HG02884 (cell line): ENCODE results near the gene APBB1.
A peak's percentile ranks its signal among the peaks of the same experiment; 100 is the strongest.
"Not testable (repeated sequence)": the region's sequence is repeated elsewhere in the genome, so short reads cannot be mapped to it uniquely, and the experiment has no call there.

ENCODE experiments used
- ATAC-seq: cut with Tn5 transposase; IDR thresholded peaks from one replicate; pipeline ENCODE4 v1.9.1; 2021; ENCODE audit warnings: mild to moderate bottlenecking, moderate library complexity; ENCODE audit not compliant: unreplicated experiment

The APBB1 gene

GRCh38 chr11:6393989-6394670 is 24.8 kb downstream of the APBB1 start:
- ATAC-seq = no peak

GRCh38 chr11:6392251-6392650 is 26.6 kb downstream of the APBB1 start:
- not testable (repeated sequence) for ATAC-seq

GRCh38 chr11:6391537-6392134 is 27.3 kb downstream of the APBB1 start:
- ATAC-seq = no peak

- no peak for ATAC-seq
These were observed 28.0 kb downstream of the APBB1 start for GRCh38 chr11:6390718-6391469.

- peak; percentile 95 for ATAC-seq
These were observed 28.8 kb downstream of the APBB1 start, which contains the start of gene SMPD1 for GRCh38 chr11:6389905-6390717. TSS of gene SMPD1 (plus strand) at chr11:6390474. CDS start at chr11:6390599, 125 bp downstream.

- no peak for ATAC-seq
These were observed 30.1 kb downstream of the APBB1 start for GRCh38 chr11:6388748-6389147.

GRCh38 chr11:6387811-6388599 is 30.9 kb downstream of the APBB1 start:
- no peak for ATAC-seq

- ATAC-seq = no peak
These were observed 33.7 kb downstream of the APBB1 start for GRCh38 chr11:6385046-6385777.

GRCh38 chr11:6378640-6378989 is 40.3 kb downstream of the APBB1 start:
- no peak for ATAC-seq

GRCh38 chr11:6377902-6378639 is 40.8 kb downstream of the APBB1 start:
- ATAC-seq = no peak

GRCh38 chr11:6371825-6372224 is 47.1 kb downstream of the APBB1 start:
- ATAC-seq = no peak

GRCh38 chr11:6365659-6366058 is 53.2 kb downstream of the APBB1 start:
- no peak for ATAC-seq

GRCh38 chr11:6362873-6363678 is 55.8 kb downstream of the APBB1 start:
- peak; percentile 92 for ATAC-seq

- ATAC-seq = no peak
These were observed 56.6 kb downstream of the APBB1 start for GRCh38 chr11:6362185-6362872.

- no peak for ATAC-seq
These were observed 58.7 kb downstream of the APBB1 start for GRCh38 chr11:6360183-6360582.

GRCh38 chr11:6357222-6357621 is 61.7 kb downstream of the APBB1 start:
- no peak for ATAC-seq

- no peak for ATAC-seq
These were observed 62.3 kb downstream of the APBB1 start for GRCh38 chr11:6356503-6357055.
